ENCODE results near the gene PTPRQ.
"Not testable (repeated sequence)": the region's sequence is repeated elsewhere in the genome, so short reads cannot be mapped to it uniquely, and the experiment has no call there.

The PTPRQ gene

GRCh38 chr12:80659512-80660063, 215.6 kb downstream of the PTPRQ start:
- no peak for DNase-seq

DNA sequence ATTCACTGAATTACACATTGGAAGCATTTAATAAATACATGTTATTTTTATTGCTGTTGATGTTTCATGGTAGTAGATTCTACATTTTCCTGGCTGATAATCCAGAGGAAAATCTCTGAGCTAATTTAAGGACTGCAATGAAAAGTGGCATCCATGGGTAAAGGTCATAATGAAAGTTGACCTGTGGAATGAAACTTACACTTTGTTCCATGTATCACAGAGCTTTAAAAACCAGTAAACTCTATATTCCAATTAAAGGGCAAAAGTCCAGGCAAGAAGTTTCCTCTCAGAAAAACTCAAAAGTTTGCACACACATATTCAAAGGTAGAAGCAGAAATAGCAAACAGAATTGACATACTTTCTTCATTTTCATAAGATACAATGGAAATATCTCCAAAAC, 218.6 kb downstream of the PTPRQ start:
- no peak for DNase-seq

DNA sequence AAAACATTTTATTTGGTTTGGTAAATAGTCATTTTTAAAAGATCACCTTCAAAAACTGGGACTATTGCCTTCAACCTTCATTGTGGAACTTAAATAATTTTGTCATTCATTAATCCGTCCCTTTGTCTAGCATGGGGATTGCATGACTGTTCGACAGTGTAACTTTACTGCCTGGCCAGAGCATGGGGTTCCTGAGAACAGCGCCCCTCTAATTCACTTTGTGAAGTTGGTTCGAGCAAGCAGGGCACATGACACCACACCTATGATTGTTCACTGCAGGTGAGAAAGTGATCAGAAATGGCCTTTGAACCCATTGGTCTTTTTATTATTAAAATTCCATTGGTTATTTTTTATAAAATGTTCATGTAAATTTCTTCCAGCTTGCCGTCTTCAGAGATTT, 226.2 kb downstream of the PTPRQ start:
- no peak for DNase-seq

DNA sequence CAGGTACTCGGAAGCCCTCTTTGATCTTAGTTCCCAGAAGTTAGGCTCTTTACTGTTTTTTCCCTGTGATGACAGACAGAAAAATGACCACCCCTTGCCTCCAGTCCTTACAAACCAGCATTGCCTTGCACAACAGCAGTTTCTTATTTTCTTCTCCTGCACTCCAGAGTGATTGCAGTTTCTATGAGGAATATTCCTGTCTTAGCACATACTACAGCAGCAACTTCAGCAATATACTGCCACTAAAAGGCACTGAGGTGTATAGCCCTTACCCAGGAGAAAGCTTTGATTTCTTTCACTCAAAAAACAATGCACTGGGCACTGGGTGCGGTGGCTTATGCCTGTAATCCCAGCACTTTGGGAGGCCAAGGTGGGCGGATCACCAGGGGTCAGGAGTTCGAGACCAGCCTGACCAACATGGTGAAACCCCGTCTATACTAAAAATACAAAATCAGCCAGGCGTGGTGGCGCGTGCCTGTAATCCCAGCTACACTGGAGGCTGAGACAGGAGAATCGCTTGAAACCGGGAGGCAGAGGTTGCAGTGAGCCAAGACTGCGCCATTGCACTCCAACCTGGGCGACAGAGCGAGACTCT, 232.1 kb downstream of the PTPRQ start:
- DNase-seq = not testable (repeated sequence)

GRCh38 chr12:80676856-80677255, 232.8 kb downstream of the PTPRQ start:
- DNase-seq = no peak

DNA sequence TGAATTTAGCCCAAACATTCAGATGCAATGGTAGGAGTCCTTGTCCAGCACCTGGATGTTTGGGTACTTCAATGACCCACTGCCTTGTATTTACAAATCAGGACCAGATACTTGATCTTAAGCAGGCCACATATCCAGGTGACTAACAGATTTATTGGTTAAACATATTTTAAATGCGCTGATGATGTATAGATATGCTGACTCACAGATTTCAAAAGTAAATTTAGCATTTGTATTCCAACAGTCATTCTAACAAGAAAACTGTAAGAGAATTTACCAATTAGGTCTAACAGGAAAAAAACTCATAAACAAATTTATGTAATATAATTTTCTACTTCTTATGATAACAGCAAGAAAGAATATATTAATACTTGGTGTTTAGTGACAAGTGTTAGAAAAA, 234.0 kb downstream of the PTPRQ start:
- DNase-seq = no peak

GRCh38 chr12:80679346-80680131, 235.5 kb downstream of the PTPRQ start:
- no peak for DNase-seq

DNA sequence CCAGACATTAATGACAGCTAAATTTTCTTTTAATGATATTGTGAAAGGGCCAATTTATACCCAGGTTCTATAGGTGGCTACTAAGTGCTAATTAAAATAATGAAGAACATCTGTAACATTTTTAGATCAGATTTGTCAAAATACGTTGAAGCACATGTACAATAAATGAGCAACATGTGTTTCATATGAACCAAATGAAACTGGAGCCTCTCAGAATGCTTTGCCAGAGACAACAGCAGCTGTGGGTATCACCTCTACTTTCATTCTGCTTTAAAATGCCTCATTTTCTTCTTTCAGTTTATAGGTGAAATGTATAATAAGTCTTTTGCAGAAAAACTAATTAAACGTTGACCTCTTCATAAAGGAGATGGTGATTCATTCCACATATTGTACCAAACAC, 237.3 kb downstream of the PTPRQ start:
- no peak for DNase-seq

DNA sequence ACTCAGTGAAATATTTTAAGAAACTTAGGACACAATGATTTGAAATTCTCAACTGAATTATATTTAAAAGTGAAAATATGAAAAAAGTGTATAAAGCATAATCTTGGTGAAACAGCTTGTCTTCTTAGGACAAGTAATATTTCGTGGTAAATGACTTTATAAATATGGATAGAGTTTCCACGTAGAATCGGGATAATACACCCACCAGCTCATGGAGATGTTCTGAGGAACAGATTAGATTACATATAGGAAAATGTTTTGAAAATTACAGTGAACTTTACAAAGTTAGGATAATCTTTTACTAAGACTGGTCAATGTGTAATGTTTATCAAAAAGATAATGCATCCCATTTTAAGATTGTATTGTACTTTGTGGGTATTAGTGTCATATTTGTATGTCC, 237.8 kb downstream of the PTPRQ start:
- no peak for DNase-seq

DNA sequence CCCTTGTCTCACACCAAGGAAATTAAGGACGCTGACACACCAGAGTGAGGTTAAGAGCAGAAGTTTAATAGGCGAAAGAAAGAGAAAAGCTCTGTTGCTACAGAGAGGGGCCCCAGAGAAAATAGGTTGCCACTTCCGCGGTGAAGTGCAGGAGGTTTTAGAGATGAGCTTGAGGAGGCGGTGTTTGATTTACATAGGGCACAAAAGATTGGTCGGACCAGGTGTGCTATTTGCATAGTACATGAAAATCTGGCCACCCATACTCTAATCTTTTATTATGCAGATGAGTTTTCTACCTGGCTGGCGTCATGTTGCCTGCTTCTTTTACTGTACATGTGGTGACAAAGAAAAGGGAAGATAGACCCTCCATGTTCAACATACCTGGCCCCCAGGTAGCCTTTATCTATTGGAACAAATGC, 240.1 kb downstream of the PTPRQ start:
- DNase-seq = no peak

- no peak for DNase-seq
These were observed 246.1 kb downstream of the PTPRQ start for GRCh38 chr12:80690090-80690489.

- no peak for DNase-seq
These were observed 246.5 kb downstream of the PTPRQ start for GRCh38 chr12:80690513-80690912.

DNA sequence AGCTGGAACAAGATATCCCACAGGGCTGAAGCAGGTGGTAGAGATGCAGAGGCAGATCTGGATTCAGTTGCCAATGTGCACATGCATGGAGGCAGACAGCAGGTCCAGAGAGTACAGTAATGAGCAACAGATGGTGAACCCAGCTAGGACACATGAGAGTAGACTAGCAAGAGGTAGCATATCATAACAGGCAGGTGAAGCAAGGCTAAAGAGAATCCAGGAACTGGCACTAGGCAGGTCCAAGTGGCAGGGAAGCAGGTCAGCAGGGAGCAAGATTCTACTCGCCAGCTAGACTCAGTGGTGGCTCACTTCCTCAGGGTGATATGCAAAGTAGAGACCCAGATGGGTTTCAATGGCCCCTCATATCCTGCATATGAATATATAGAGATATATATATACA, 248.1 kb downstream of the PTPRQ start:
- DNase-seq = no peak

- no peak for DNase-seq
These were observed 253.3 kb downstream of the PTPRQ start for GRCh38 chr12:80697270-80697887.

- no peak for DNase-seq
These were observed 254.2 kb downstream of the PTPRQ start for GRCh38 chr12:80698256-80698655.

- DNase-seq = no peak
These were observed 255.0 kb downstream of the PTPRQ start for GRCh38 chr12:80698847-80699542.

DNA sequence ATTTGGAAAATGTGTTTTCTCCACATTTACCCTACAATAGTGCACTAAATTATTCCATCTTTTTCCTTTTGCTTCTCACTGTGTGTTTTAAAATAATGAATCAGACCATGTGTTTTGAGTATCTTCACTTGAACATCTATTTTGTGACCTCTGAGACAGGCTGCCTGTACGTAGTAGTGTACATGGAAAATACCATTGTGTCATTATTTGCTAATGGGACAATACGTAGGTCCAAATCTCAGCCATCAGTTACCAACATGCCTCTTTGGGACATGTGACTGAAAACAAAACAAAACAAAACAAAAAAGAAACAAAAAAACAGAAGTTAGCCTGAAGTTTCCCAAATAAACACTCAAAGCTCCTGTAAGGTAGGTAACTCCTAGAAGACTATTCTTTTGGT, 256.3 kb downstream of the PTPRQ start:
- DNase-seq = no peak

DNA sequence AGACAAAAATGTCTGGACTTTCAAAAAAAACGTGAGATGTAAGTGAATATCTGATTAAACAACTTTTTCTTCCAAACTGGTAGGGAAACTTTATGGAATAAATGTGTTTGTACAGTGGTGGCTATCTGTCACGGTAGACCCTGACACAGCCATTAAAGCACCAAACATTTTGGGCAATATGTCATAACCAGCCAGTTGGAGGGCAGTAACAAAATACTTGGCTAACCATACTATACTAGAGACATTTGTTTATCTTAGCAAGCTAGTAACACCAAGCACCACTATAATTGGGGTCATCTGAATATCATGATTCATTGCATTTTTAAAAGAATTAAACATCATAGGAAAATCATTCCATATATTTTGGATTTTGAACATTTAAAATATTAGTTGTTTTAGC, 257.4 kb downstream of the PTPRQ start:
- no peak for DNase-seq

- DNase-seq = no peak
These were observed 259.1 kb downstream of the PTPRQ start for GRCh38 chr12:80702889-80703805.

DNA sequence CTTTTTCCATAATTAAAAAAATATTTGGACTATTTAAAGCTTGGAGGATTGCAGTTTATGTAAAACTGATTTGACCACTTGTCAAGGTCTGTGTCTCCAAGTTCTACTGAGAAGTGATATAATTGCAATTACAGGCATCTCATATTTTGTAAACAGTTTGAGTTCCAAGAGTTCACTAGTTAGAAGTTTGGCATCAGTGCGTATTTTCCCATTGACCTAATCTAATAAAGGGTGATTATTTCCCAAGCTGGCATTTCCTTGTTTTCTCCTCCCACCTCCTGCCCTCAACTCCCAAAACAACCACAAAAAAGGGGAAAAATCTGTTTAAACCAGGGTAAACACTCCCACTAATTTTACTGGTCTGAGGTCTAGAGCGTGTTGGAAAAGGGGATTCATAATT, 260.4 kb downstream of the PTPRQ start:
- DNase-seq = no peak

DNA sequence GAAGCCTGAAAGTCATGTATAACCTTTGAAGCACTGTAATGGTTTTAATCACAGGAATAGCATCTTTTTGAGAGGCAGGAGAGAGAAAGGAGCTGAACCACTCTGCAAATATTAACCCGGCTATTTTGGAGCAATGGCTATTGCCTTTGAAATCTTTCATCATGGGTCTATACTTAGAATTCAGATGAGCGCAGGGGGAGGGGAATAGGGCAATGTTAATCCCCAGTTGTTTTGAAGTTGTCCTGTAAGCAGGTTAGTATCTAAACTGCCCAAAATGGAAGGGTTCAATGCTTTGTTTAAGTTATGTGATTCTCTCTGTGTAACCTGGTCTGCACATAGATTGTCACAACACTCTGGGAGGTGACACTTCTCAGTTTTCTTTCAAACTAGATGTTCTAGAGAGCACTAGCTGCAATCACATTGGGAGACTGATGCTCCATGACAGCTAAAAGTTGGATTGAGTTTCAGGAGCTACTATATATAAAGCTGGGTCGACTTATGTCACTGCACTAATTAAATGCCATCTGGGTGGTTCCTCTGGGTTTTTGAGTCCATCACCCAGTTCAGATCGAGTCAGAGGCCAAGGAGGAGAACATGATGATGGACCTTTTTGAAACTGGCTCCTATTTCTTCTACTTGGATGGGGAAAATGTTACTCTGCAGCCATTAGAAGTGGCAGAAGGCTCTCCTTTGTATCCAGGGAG, 263.2 kb downstream of the PTPRQ start, which contains the start of gene MYF6:
MYF6 (plus strand) TSS at position 509 of the 704 bp plus-strand sequence; CDS start at position 595, 86 bp downstream.
- DNase-seq = no peak

Data from activated CD4-positive, alpha-beta T cell treated with anti-CD3 and anti-CD28 coated beads, Interleukin-2, amount 50 U/mL, for 4 hours (primary cell).